Calu3 (cell line): ENCODE results near the gene TANC1. TPM values are rescaled to one million over a fixed set of nuclear protein-coding genes. Genes with fewer than 3 reads are reported as not detected.

Experiments
- BruUV-seq: library from RNA; stranded (reverse); fragments of 400-500 nt; replicated peaks from 2 replicates; lab custom pipeline; 2021; lab: Mats Ljungman, UMichigan
- CTCF ChIA-PET: fragments of 300-600 bp; sonication (Branson Sonifier 250); formaldehyde crosslinking; loops from one replicate; lab custom pipeline; 2022; ENCODE audit warnings: antibody characterized with exemption; lab: Charles Lee
- DNase-seq: peaks from one replicate; pipeline ENCODE4 v3.0.0; 2022
- H3K27ac Mint-ChIP-seq: one replicate; pipeline ENCODE4 v1.8.0; 2022; ENCODE audit warnings: mixed read lengths; ENCODE audit not compliant: unreplicated experiment
- H3K27me3 Mint-ChIP-seq: one replicate; pipeline ENCODE4 v1.8.0; 2022; ENCODE audit warnings: mixed read lengths; ENCODE audit not compliant: unreplicated experiment
- H3K36me3 Mint-ChIP-seq: one replicate; pipeline ENCODE4 v1.8.0; 2022; ENCODE audit warnings: mild to moderate bottlenecking, moderate library complexity, mixed read lengths; ENCODE audit not compliant: insufficient read depth, unreplicated experiment
- H3K4me1 Mint-ChIP-seq: one replicate; pipeline ENCODE4 v1.8.0; 2022; ENCODE audit warnings: mild to moderate bottlenecking, low read depth, mixed read lengths; ENCODE audit not compliant: unreplicated experiment
- H3K4me3 Mint-ChIP-seq: one replicate; pipeline ENCODE4 v1.8.0; 2022; ENCODE audit warnings: mild to moderate bottlenecking, low read depth, moderate library complexity, mixed read lengths; ENCODE audit not compliant: unreplicated experiment
- H3K9me3 Mint-ChIP-seq: one replicate; pipeline ENCODE4 v1.8.0; 2022; ENCODE audit warnings: low read depth, mixed read lengths; ENCODE audit not compliant: unreplicated experiment
- CTCF ChIP-seq: fragments of 200-600 bp; IDR thresholded peaks from one replicate; pipeline ENCODE4 v1.8.0; 2022; ENCODE audit warnings: antibody characterized with exemption; ENCODE audit not compliant: unreplicated experiment
- intact Hi-C: fragments of 100-400 bp; cut with micrococcal nuclease; formaldehyde crosslinking; loops from one replicate; pipeline ENCODE4 v1.10.0; 2022; ENCODE audit not compliant: unreplicated experiment
- total RNA-seq: library from RNA; stranded (reverse); gene quantifications from 2 replicates; pipeline ENCODE4 v1.2.3, GENCODE V29; 2022

The TANC1 gene
- total RNA-seq, 1 experiment from 2014 or later: 41.2 TPM

DNA sequence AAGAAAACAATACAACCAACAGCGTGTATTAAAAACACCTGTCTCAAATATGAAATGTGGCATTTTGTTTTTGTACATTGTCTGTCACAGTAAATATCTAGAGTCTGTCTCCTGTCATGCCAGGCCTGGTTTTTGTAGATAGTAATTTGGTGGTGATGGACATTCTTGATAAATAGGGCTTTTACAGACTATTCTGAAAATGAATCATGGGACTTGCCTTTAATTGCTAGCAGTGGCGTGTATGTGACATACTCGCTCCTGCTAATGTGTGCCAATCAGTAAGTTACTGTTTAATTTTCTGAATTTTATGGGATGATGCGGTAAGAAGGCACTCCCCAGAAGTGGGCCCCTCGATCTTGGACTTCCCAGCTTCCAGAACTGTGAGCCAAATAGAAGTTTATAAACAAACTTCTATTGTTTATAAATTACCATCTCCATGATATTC is 83.7 kb downstream of the TANC1 start:
- no peak for TF ChIP-seq CTCF
- Mint-ChIP-seq H3K9me3 (no peaks in the 10 kb centered on the region), H3K27me3 (no peaks in the 10 kb centered on the region), H3K36me3 (no peaks in the 10 kb centered on the region), H3K4me3 (no peak overlapping the region), H3K4me1 (peaks cover 30% of the 10 kb centered on the region), H3K27ac (no peak overlapping the region)
- BruUV-seq: no TSS peak
- CTCF ChIA-PET: no interaction called here
- intact Hi-C loops: no loop called here
- DNase-seq: no peak

- no TSS peak for BruUV-seq
- Mint-ChIP-seq H3K36me3 (no peaks in the 10 kb centered on the region), H3K27me3 (no peaks in the 10 kb centered on the region), H3K9me3 (no peaks in the 10 kb centered on the region), H3K27ac (no peak overlapping the region), H3K4me1 (peaks cover 26% of the 10 kb centered on the region), H3K4me3 (no peak overlapping the region)
- CTCF ChIA-PET: no interaction called here
- no peak for DNase-seq
- intact Hi-C loops: no loop called here
- TF ChIP-seq CTCF: no peak
Measured at GRCh38 chr2:159053161-159054031, 85.0 kb downstream of the TANC1 start.

DNA sequence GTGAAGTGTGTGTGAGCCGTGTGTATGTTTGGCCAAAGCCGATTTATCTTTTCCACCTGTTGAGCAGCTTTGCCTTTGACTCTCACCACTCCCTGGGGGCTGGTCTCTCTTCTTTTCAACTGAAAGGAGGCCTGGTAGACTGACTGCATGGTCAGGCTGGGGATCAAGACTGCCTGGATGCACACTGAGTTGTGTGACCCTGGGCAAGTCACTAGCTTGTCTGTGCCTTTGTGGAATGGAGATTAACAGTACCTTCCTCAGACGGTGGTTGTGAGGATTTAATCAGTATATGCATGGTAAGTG is 85.5 kb downstream of the TANC1 start:
- Mint-ChIP-seq H3K36me3 (no peaks in the 10 kb centered on the region), H3K9me3 (no peaks in the 10 kb centered on the region), H3K27ac (no peak overlapping the region), H3K4me1 (peaks cover 26% of the 10 kb centered on the region), H3K4me3 (no peak overlapping the region), H3K27me3 (no peaks in the 10 kb centered on the region)
- intact Hi-C loops: no loop called here
- no TSS peak for BruUV-seq
- DNase-seq: no peak
- no peak for TF ChIP-seq CTCF
- CTCF ChIA-PET: interaction anchor here (0.9 kb wide), 1 partner anchor 24 kb away, joined by 4 read pairs; no protein-coding TSS in a partner anchor

DNA sequence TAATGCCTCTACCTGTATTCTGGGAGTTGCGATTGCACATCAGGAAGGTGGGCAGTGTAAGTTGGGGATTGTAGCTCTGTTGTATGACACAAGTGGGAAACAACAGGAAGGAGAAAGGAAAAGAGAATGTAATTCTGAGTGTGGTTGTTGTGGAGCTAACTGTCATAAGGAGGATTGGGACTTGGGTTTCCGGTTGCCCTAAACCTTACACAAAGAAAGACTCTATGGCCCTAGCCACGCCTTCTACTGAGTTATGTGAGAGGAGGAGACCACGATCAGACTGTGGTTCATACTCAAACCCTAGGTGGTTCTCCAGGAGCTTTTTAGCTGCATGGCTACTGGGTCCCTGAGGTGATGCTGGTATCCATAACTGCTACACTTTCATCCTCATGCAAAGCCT is 86.5 kb downstream of the TANC1 start:
- DNase-seq: no peak
- intact Hi-C loops: no loop called here
- no peaks in the 10 kb centered on the region for H3K27me3 Mint-ChIP-seq
- H3K4me3 Mint-ChIP-seq: no peak overlapping the region
- H3K4me1 Mint-ChIP-seq: peaks cover 26% of the 10 kb centered on the region
- CTCF ChIA-PET: interaction anchor here (0.8 to 2.1 kb wide), 4 partner anchors 10 to 64 kb away, joined by 3 to 9 read pairs (median 4); no protein-coding TSS in a partner anchor
- no peaks in the 10 kb centered on the region for H3K9me3 Mint-ChIP-seq
- no peak for TF ChIP-seq CTCF
- peak overlapping the region; percentile 46 for H3K27ac Mint-ChIP-seq
- peaks cover 5% of the 10 kb centered on the region for H3K36me3 Mint-ChIP-seq
- no TSS peak for BruUV-seq
